ENCODE measurements around the gene DPY19L2.
"Not testable (repeated sequence)": the region's sequence is repeated elsewhere in the genome, so short reads cannot be mapped to it uniquely, and the experiment has no call there.

DNA sequence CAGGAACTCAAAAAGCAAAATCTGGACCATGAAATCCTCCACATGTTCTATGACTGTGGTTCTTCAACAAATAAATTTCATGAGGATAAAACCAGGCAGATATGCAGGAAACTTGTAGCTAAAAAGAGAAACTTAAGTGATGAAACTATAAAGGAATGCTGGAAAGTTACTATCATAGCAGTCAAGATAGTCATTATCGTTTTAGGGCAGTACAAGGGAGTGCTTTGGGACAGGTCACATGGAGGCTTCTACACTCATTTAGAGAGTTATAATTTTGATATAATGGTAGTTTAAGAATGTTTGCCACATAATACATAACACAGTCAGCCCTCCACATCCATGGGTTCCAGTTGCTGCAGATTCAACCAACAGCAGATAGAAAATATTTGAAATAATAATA, 52.7 kb downstream of the DPY19L2 start:
- TF ChIP-seq, protein P1, sequence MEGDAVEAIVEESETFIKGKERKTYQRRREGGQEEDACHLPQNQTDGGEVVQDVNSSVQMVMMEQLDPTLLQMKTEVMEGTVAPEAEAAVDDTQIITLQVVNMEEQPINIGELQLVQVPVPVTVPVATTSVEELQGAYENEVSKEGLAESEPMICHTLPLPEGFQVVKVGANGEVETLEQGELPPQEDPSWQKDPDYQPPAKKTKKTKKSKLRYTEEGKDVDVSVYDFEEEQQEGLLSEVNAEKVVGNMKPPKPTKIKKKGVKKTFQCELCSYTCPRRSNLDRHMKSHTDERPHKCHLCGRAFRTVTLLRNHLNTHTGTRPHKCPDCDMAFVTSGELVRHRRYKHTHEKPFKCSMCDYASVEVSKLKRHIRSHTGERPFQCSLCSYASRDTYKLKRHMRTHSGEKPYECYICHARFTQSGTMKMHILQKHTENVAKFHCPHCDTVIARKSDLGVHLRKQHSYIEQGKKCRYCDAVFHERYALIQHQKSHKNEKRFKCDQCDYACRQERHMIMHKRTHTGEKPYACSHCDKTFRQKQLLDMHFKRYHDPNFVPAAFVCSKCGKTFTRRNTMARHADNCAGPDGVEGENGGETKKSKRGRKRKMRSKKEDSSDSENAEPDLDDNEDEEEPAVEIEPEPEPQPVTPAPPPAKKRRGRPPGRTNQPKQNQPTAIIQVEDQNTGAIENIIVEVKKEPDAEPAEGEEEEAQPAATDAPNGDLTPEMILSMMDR (IDR thresholded peaks at IDR 0.05), result not testable (repeated sequence)
- not testable (repeated sequence) for TF ChIP-seq POLR2A, POLR2AphosphoS5 (IDR thresholded peaks at IDR 0.05)

Data from gastroesophageal sphincter (tissue), 3 donors.